GM12873 (cell line): ENCODE measurements around the gene GOLT1A.

Experiments used
- TF ChIP-seq, protein P1 (sequence below): IDR thresholded peaks from 2 replicates; pipeline ENCODE4 v1.5.1; 2012; ENCODE audit warnings: low read depth, mild to moderate bottlenecking, moderate library complexity, low read length, control low read depth; ENCODE audit not compliant: insufficient read depth; ENCODE audit errors: missing control alignments

Gene GOLT1A

DNA sequence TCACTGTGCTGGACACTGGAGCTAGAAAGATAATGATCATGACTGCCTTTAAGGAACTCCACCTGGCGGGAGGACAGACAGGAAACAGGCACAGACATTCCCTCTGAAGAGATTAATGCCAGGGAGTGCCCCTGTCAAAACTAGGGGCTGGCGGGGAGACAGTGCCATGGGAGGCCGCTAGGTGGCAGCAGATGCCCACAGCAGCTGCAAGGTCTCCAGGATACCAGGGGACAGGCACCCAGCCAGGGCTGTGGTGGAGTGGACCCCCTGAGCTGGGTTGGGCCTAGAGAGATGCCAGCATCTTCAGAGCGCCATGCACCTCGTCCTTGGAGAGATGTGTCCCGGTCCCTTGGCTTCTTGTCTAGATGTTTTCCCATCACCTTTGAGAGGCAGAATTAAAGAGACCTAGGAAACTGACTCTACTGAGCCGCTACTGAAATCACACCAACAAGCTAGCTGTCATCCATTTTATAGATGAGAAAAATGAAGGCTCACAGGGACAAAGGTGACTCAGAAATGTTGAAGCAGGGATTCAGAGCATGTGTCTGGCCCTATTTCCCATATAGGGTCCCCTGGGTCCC, 51.2 kb downstream of the GOLT1A start:
- TF ChIP-seq, protein P1, sequence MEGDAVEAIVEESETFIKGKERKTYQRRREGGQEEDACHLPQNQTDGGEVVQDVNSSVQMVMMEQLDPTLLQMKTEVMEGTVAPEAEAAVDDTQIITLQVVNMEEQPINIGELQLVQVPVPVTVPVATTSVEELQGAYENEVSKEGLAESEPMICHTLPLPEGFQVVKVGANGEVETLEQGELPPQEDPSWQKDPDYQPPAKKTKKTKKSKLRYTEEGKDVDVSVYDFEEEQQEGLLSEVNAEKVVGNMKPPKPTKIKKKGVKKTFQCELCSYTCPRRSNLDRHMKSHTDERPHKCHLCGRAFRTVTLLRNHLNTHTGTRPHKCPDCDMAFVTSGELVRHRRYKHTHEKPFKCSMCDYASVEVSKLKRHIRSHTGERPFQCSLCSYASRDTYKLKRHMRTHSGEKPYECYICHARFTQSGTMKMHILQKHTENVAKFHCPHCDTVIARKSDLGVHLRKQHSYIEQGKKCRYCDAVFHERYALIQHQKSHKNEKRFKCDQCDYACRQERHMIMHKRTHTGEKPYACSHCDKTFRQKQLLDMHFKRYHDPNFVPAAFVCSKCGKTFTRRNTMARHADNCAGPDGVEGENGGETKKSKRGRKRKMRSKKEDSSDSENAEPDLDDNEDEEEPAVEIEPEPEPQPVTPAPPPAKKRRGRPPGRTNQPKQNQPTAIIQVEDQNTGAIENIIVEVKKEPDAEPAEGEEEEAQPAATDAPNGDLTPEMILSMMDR, result peak; percentile 99

DNA sequence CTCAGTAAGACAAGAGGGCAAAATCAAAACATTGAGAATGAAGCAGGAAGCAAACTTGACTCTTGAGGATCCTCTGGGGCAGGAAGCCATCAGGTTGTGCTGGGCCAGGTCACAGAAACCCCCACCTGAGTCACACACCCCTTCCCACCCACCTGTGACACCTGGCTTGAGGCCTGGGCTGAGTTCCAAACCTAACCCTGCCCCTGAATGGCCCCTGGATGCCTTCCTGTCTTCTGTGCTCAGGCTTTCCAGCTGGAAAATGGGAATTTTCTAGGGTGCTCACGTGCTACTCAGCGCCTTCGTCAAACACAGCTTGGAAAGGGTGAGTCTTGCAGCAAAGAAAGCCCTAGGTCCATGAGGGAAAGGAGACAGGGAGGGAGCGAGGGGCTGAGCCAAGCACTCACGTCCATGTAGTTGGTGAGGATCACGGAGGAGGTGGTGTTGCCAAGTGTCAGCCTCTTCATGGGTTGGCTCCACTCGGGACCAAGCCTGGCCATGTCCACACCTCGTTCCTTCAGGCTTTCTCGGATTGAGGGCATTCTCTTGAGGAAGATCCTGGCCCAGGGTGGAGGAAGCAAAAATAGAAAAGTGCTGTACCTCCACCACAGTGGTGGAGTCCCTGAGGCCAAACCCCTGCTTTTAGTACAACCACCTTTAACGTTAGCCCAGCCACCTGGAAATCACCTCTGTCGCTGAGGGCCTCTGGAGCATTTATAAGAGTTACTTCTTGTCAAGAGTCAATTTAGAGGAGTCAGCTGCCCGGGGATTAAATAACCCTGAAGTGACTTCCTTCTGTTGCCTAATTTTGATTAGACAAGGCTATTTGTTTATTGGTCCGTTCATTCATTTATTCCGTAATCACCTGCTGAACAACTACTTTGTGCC, 51.9 kb downstream of the GOLT1A start:
- TF ChIP-seq, protein P1, result no peak

DNA sequence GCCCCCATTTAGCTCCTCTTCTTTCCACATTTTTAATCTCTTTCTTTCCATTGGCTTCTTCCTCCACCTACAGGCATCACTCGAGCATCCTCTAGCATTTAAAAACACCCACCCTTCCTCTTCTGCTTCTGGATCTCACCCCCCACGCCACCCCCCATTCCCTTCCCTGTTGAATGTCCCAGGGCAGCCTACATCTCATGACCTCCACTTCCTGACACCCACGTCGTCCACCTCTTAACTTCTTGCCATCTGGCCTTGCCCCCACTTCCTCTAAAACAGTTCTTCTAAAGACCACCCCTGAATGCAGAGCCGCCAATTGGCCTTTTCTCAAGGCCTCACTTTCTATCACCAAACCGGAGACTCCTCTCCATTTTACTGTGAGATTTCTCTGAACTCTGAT, 55.8 kb downstream of the GOLT1A start:
- TF ChIP-seq, protein P1, result no peak

DNA sequence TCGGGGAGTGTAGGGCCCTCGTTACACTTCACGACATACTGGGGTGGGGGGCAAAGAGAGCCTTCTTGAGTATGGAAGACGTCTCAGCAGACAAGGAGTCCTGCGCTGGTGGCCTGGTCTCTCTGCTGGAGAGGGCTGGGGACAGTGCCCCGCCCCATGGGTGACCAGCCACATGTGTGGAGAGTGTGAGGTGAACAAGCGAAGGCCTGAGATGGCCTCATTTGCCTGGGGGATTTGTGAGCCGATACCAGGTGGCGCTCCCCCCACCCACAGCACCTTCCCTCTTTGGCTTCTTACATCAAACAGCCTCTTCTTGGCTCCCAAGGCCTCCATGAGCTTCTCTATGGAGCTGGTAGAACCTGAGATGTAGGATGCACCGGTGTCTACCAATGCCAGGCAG, 57.9 kb downstream of the GOLT1A start:
- TF ChIP-seq, protein P1, result no peak

DNA sequence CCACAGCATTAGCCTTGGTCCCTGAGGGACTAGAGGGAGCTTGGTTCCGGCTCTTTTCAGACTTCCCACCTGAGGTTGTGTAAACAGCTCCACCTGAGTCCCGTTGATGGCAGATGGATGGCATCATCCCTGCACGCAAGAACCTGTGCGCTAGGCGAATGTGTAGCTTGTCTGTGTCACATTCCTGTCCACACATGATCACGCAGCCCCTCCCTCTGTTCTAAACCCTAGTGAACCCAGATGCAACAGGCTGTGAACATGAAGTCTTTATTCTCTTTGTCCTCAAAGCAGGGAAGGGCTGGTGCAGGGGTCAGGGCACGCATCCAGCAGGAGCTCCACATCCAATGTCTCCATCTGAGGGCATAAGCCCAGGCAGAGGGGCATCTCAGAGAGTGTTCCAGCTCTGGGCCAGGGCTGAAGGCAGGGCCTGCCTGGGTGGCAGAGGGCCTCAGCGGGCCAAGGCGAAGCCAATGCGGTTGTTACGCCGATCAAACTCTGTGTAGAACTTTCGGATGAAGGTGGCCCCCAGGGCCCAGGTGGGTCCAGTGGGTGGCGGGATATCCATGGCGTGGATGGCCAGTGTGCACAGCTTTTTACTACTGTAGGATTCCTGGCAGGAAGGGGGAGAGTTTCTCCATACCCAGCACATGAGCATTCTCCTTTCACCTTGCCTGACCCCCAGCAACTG, 59.1 kb downstream of the GOLT1A start:
- TF ChIP-seq, protein P1, result no peak

DNA sequence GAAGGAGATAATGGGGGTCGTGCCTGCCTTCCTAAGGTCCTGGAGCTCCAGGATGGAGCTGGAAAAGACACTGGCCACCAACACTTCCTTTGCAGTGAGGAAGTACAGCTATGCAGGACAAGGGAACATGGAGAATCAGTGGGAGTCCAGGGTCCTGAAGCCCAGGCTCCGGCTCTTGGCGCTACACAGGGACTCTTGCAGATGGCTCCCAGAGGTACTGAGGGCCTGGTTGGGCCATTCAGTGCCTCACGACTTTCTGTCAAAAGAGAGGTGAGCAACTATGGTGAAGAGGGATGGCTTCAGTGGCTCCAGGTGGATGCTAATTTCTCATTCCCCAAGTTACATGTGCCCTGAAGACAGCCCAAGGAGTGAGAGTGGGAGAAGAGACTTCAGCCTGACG, 60.1 kb downstream of the GOLT1A start:
- TF ChIP-seq, protein P1, result no peak
